Suprapubic skin (tissue), 4 donors: Measurements from ENCODE around the gene AHNAK.

Source experiments
- EP300 ChIP-seq: sonication (generic); formaldehyde crosslinking; IDR thresholded peaks from one replicate; pipeline ENCODE4 v1.6.1; 2017; ENCODE audit warnings: antibody characterized with exemption
- POLR2A ChIP-seq, 2 donors: fragments of 450-650 bp; IDR thresholded peaks; one replicate each; pipeline ENCODE4 v1.6.1; 2017; ENCODE audit warnings: antibody characterized with exemption in 2 of 2, mild to moderate bottlenecking in 2 of 2, moderate library complexity in 2 of 2
- POLR2AphosphoS5 ChIP-seq, 3 donors: sonication (generic); formaldehyde crosslinking; IDR thresholded peaks; one replicate each; pipeline ENCODE4 v1.6.1; 2017; ENCODE audit warnings: antibody characterized with exemption in 3 of 3
- TF ChIP-seq, protein P1 (sequence below), 2 donors: fragments of 200-600 bp in 1 of 2; fragments of 450-650 bp in 1 of 2; sonication (generic) in 1 of 2; IDR thresholded peaks; one replicate each; pipeline ENCODE4 v1.5.1; 2016 to 2019; ENCODE audit warnings: antibody characterized with exemption in 2 of 2, mild to moderate bottlenecking in 1 of 2, moderate library complexity in 1 of 2

DNA sequence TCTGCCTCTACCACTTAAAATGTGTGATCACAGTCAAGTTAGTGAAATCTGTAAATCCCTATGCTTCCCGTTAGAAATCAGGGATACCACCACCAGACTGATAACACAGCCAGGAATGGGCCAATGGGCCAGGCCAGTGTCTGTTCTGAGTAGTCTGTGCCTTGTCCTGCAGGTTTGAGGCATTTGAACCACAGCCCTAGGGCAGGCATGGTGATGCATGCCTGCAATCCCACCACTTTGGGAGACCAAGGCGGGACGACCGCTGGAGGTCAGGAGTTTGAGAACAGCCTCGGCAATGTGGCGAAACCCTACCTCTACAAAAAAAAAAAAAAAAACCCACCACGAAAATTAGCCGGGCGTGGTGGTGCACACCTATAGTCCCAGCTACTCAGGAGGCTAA is 12.1 kb upstream of the AHNAK start:
- TF ChIP-seq, protein P1, sequence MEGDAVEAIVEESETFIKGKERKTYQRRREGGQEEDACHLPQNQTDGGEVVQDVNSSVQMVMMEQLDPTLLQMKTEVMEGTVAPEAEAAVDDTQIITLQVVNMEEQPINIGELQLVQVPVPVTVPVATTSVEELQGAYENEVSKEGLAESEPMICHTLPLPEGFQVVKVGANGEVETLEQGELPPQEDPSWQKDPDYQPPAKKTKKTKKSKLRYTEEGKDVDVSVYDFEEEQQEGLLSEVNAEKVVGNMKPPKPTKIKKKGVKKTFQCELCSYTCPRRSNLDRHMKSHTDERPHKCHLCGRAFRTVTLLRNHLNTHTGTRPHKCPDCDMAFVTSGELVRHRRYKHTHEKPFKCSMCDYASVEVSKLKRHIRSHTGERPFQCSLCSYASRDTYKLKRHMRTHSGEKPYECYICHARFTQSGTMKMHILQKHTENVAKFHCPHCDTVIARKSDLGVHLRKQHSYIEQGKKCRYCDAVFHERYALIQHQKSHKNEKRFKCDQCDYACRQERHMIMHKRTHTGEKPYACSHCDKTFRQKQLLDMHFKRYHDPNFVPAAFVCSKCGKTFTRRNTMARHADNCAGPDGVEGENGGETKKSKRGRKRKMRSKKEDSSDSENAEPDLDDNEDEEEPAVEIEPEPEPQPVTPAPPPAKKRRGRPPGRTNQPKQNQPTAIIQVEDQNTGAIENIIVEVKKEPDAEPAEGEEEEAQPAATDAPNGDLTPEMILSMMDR (IDR thresholded peaks at IDR 0.05), result no peak
- TF ChIP-seq POLR2AphosphoS5 (IDR thresholded peaks at IDR 0.05), result no peak
- no peak for TF ChIP-seq POLR2A (IDR thresholded peaks at IDR 0.05)
- no peak for TF ChIP-seq EP300
